IMR-90 (cell line): ENCODE data around the gene MAJIN.

Experiments used
- CEBPB ChIP-seq: IDR thresholded peaks from 2 replicates; pipeline ENCODE4 v1.6.1; 2012; ENCODE audit warnings: low read depth, low read length, improper control_type of control experiment
- CHD1 ChIP-seq: IDR thresholded peaks from 2 replicates; pipeline ENCODE4 v1.6.1; 2012; ENCODE audit warnings: low read depth, low read length, improper control_type of control experiment
- CTCF ChIP-seq: conservative IDR thresholded peaks from 2 replicates; pipeline ENCODE4 v1.5.1; 2012; ENCODE audit warnings: mild to moderate bottlenecking, low read depth, low read length, improper control_type of control experiment
- FOS ChIP-seq: fragments of 150-350 bp; IDR thresholded peaks from 2 replicates; pipeline ENCODE4 v1.6.1; 2016; ENCODE audit warnings: low read depth, low read length
- MAZ ChIP-seq: IDR thresholded peaks from 2 replicates; pipeline ENCODE4 v1.6.1; 2012; ENCODE audit warnings: low read depth, mild to moderate bottlenecking, low read length, improper control_type of control experiment, moderate library complexity, borderline replicate concordance
- MXI1 ChIP-seq: IDR thresholded peaks from 2 replicates; pipeline ENCODE4 v1.6.1; 2012; ENCODE audit warnings: low read depth, mild to moderate bottlenecking, low read length, moderate library complexity, borderline replicate concordance
- POLR2A ChIP-seq: IDR thresholded peaks from 2 replicates; pipeline ENCODE4 v1.6.1; 2012; ENCODE audit warnings: mild to moderate bottlenecking, low read depth, low read length
- RAD21 ChIP-seq: IDR thresholded peaks from 2 replicates; pipeline ENCODE4 v1.6.1; 2012; ENCODE audit warnings: low read length, improper control_type of control experiment
- RCOR1 ChIP-seq: IDR thresholded peaks from 2 replicates; pipeline ENCODE4 v1.6.1; 2012; ENCODE audit warnings: mild to moderate bottlenecking, low read length, improper control_type of control experiment; ENCODE audit not compliant: insufficient replicate concordance
- SMC3 ChIP-seq: fragments of 150-350 bp; IDR thresholded peaks from 2 replicates; pipeline ENCODE4 v1.6.1; 2016; ENCODE audit warnings: low read depth, mild to moderate bottlenecking, antibody characterized with exemption, low read length, moderate library complexity

- TF ChIP-seq RAD21 (no peak), CTCF (no peak), FOS (no peak), MAZ (no peak), SMC3 (no peak), MXI1 (no peak), POLR2A (no peak), CHD1 (no peak), RCOR1 (no peak), CEBPB (no peak)
These were observed 71.6 kb downstream of the MAJIN start for GRCh38 chr11:64900263-64900678.
